ENCODE data around the gene PDE1A. TPM values are rescaled to one million over a fixed set of nuclear protein-coding genes. Genes with fewer than 3 reads are reported as not detected.
A peak's percentile ranks its signal among the peaks of the same experiment; 100 is the strongest.

The PDE1A gene
- total and polyA plus RNA-seq, 8 donors: 0.58 to 33.6 (median 12.9) TPM; not detected in 1

- Histone ChIP-seq H3K36me3 (no peaks in the 10 kb centered on the region), H3K27ac (no peak overlapping the region), H3K4me3 (no peak overlapping the region), H3K4me1 (peaks cover 0 to 9% (median 0%) of the 10 kb centered on the region in 4 donors), H3K9me3 (no peaks in the 10 kb centered on the region), H3K27me3 (no peaks in the 10 kb centered on the region)
- TF ChIP-seq EP300 (IDR thresholded peaks at IDR 0.05) (no peak), CTCF (IDR thresholded peaks at IDR 0.05) (no peak), POLR2A (IDR thresholded peaks at IDR 0.05) (no peak), POLR2AphosphoS5 (IDR thresholded peaks at IDR 0.05) (no peak)
- intact Hi-C loops (cut with DNase I; ENCODE audit: low total_unique reads): no loop called here
- no peak for DNase-seq
Observed at GRCh38 chr2:182446087-182446486, 19.3 kb upstream of the PDE1A start.

GRCh38 chr2:182445391-182445965, 18.6 kb upstream of the PDE1A start:
- no peaks in the 10 kb centered on the region for H3K36me3 ChIP-seq
- no peak overlapping the region for H3K4me3 ChIP-seq
- no peak overlapping the region for H3K27ac ChIP-seq
- no peaks in the 10 kb centered on the region for H3K27me3 ChIP-seq
- intact Hi-C loops (cut with DNase I; ENCODE audit: low total_unique reads): no loop called here
- H3K9me3 ChIP-seq: no peaks in the 10 kb centered on the region
- peaks cover 0 to 9% (median 0%) of the 10 kb centered on the region in 4 donors for H3K4me1 ChIP-seq
- WGBS, 5 donors: 29 to 44% (median 36%) methylated on average over 4 of the region's 4 CpGs
- no peak for TF ChIP-seq POLR2AphosphoS5 (IDR thresholded peaks at IDR 0.05)
- no peak for TF ChIP-seq POLR2A (IDR thresholded peaks at IDR 0.05)
- no peak for TF ChIP-seq CTCF (IDR thresholded peaks at IDR 0.05)
- no peak for TF ChIP-seq EP300 (IDR thresholded peaks at IDR 0.05)
- DNase-seq: no peak

GRCh38 chr2:182444806-182445205, 18.0 kb upstream of the PDE1A start:
- intact Hi-C loops (cut with DNase I; ENCODE audit: low total_unique reads): no loop called here
- WGBS, 5 donors: 57 to 80% (median 69%) methylated on average over 2 of the region's 2 CpGs
- no peak overlapping the region for H3K27ac ChIP-seq
- no peaks in the 10 kb centered on the region for H3K9me3 ChIP-seq
- no peak overlapping the region for H3K4me3 ChIP-seq
- H3K36me3 ChIP-seq: no peaks in the 10 kb centered on the region
- no peaks in the 10 kb centered on the region for H3K27me3 ChIP-seq
- peak in 1 of 2 donors; percentile 11 for DNase-seq
- peaks cover 0 to 9% (median 0%) of the 10 kb centered on the region in 4 donors for H3K4me1 ChIP-seq
- TF ChIP-seq POLR2AphosphoS5 (IDR thresholded peaks at IDR 0.05) (no peak), EP300 (IDR thresholded peaks at IDR 0.05) (no peak), POLR2A (IDR thresholded peaks at IDR 0.05) (no peak), CTCF (IDR thresholded peaks at IDR 0.05) (no peak)

- intact Hi-C loops (cut with DNase I; ENCODE audit: low total_unique reads): no loop called here
- no peak overlapping the region for H3K27ac ChIP-seq
- H3K4me3 ChIP-seq: no peak overlapping the region
- H3K36me3 ChIP-seq: no peaks in the 10 kb centered on the region
- peaks cover 0 to 9% (median 0%) of the 10 kb centered on the region in 4 donors for H3K4me1 ChIP-seq
- no peak for DNase-seq
- no peak for TF ChIP-seq POLR2A (IDR thresholded peaks at IDR 0.05)
- no peak for TF ChIP-seq CTCF (IDR thresholded peaks at IDR 0.05)
- TF ChIP-seq POLR2AphosphoS5 (IDR thresholded peaks at IDR 0.05): no peak
- no peak for TF ChIP-seq EP300 (IDR thresholded peaks at IDR 0.05)
- no peaks in the 10 kb centered on the region for H3K9me3 ChIP-seq
- no peaks in the 10 kb centered on the region for H3K27me3 ChIP-seq
Observed at GRCh38 chr2:182444170-182444569, 17.3 kb upstream of the PDE1A start.

All from stomach (tissue), 9 donors.